HG02938 (cell line): ENCODE data around the gene WASF3.
A peak's percentile ranks its signal among the peaks of the same experiment; 100 is the strongest.

Experiments
- ATAC-seq: cut with Tn5 transposase; IDR thresholded peaks from one replicate; pipeline ENCODE4 v1.9.1; 2021; ENCODE audit warnings: mild to moderate bottlenecking, moderate library complexity; ENCODE audit not compliant: unreplicated experiment

Gene WASF3, protein sequence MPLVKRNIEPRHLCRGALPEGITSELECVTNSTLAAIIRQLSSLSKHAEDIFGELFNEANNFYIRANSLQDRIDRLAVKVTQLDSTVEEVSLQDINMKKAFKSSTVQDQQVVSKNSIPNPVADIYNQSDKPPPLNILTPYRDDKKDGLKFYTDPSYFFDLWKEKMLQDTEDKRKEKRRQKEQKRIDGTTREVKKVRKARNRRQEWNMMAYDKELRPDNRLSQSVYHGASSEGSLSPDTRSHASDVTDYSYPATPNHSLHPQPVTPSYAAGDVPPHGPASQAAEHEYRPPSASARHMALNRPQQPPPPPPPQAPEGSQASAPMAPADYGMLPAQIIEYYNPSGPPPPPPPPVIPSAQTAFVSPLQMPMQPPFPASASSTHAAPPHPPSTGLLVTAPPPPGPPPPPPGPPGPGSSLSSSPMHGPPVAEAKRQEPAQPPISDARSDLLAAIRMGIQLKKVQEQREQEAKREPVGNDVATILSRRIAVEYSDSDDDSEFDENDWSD

DNA sequence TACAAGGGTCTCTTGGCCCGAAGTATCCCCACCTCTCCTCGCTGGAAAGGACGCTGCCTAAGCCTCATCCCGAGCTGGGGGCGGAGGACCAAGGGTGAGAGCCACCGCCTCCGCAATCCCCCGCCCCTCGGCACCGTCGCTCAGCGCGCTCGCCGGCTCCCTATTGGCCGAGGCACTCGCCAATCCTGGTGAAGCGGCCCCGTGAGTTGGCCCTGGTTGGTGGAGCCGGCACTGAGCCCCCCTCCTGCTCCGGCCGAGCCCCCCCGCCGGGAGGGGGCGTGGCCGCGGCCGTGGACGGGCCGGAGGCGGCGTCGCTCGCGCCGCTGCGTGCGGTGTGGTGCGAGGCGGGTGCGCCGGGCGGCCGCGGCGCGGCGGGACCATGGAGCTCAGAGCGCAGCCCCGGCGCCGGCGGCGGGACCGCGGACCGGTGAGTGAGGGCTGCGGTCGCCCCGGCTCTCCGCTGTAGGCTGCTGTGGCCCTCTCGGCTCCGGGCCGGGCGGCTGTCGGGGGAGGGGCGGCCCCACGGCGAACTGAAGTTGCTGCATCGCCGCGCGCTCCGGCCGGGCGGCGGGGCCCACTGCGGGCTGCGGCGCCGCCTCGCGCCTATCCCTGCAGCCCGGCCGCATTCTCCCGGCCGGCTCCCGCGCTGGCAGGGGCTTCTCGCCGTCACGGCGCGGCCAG, at the start of gene WASF3:
Gene WASF3, plus strand, starts transcription at position 291 of the 681 bp plus-strand sequence. CDS start 84,588 bp downstream, outside the sequence.
- ATAC-seq: peak; percentile 92

DNA sequence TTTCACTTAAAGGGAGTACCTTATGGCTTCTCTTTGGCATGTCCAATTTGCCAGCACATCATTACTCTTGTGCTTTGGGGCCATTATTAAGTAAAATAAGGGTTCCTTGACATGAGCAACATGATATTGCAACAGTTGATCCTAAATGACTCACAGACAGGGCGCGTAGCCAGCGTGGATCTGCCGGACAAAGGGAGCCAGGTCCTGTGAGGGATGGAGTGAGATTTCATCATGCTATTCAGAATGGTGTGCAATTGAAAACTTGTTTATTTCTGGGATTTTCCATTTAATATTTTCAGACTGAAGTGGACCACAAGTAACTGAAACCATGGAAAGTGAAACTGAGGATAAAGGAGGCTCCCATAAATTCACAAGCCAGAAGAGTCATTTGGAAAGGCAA, 48.6 kb upstream of the WASF3 start:
- no peak for ATAC-seq

DNA sequence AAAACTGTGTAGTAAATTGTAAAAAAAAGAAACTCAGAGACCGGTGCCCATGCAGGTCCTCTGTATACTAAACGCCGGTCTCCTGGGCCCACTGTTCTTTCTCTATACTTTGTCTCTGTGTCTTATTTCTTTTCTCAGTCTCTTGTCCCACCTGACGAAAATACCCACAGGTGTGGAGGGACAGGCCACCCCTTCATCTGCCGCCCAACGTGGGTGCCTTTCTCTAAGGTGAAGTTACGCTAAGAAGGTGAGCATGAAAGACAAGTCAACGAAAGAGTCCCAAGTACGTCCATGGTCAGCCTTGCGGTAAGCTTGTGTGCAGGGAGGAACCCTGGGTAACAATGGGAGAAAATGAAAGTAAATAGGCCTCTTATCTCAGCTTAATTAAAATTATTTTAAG, 48.0 kb upstream of the WASF3 start:
- ATAC-seq: no peak

DNA sequence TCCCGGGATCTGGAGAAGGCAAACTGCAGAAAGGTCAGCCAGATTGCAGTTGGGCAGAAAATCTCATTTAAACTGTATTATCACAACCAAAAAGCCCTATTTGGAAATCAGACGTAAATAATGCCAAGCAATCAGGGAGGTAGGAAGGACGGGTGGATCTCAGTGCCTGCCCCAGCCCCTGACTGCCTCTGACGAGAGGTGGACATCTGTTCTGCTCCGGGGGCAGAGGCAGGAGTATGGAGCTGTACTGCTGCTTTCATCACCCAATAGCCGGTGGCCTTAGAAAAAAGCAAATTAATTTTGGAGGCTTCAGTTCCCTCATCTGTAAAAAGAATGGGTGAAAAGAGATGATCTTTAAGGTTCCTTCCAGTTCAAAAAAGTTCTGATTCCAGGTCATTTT, 43.6 kb upstream of the WASF3 start:
- no peak for ATAC-seq

DNA sequence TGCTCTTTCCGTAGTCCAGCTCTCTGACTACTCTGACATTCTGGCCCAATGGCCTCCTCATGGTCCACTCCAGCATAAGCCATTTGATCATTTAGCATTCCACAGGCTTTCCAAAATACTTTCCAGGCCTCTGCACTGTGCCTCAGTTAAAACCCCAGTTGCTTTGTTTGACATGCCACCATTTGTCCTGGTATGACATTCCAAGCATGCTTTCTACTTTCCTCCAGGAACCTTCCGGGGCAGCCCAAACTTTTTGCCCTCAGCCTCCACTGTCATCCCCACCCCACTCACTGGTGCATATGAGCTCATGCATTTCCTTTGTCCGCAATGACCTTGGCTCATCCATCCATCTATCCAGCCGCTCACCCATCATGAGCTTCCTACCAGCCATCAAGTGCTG, 41.8 kb upstream of the WASF3 start:
- ATAC-seq: no peak

DNA sequence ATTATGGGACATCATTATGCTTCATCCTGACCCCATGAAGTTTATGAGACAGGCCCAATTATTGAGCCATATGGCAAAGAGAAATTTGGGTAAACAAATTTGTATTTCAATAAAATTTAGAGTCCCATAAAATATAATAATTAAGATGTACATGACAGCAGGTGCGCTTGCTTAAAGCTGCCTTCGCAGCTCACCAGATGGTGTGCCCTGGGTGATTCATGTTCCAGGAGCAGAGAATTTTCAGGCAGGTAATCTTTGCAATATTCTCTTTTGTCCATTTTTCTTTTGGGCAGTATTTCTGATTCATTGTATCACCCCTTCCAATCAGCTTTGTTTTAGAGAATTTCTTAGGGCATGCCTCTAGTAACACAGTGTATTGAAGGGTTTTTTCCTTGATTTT, 39.5 kb upstream of the WASF3 start:
- no peak for ATAC-seq

DNA sequence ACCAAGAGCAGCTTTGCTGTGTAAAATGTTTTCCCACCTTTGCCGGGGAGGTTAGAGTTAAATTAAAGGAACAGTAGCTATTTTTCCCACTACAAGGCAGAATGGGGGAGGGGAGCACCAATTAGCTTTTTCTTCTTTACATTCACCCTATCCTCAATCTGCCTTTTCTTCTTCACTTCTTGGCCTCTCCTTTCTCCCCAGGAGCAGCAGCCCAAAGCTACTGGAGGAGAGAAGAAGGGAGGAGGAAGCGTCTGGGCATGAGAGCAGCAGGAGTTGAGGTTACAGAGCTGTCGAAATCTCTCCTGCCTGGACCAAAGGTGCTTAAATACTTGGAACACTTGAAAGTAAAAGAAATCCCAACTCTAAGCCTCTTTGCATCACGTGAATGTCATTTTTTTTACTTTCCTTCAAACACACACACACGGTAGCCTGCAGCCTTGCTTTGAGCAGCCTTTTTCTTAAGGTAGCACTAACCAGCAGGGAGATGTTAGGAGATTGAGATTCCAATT, 39.0 kb upstream of the WASF3 start:
- no peak for ATAC-seq

DNA sequence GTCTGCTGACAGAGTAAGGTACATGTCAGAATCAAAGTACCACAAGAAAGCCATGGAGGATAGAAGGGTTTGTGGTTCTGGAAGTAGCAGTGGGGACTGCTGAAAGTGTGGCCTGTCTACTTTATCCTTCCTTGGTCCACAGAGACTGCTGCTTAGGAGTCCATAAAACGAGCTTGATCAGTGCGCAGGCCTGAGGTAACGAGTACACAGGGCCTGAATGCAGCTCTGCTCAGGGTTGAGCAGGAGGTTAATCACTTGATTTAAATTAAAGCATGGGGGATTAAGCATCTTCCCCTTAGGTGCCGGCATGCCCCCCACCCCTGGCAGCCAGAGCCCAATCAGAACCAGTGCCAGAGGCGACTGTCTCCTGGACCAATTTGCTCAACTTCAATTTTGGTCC, 34.9 kb upstream of the WASF3 start:
- ATAC-seq: no peak

DNA sequence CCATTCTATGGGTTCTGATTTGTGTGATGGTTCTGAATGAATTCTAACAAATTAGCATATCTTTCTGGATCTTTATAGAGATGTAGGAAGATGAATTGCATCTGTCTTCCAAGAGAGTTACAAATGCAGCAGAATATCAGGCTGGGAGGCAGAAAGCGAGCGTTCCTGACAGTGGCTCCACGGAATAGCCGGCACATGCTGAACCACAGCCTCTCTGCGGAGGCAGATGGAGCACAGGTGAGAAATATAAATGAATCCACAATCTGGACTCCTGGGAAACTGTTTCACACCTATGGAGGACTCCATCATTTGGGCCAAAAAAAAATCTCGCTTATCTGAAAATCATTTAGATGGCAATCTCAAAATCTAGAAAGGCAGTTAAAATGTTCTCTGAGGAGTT, 34.5 kb upstream of the WASF3 start:
- no peak for ATAC-seq

DNA sequence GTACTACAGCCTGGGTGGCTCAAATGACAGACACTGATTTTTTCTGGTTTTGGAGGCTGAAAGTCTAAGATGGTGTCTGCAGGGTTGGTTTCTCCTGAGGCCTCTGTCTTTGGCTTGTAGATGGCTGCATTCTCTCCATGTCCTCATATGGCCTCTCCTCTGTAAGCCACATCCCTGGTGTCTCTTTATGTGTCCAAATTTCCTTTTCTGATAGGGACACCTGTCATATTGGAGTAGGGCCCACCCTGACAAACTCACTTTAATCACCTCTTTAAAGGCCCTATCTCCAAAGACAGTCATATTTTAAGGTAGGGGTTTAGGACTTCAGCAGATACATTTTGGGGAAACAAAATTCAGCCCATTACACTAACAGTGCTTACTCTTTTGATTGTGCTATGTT, 32.0 kb upstream of the WASF3 start:
- ATAC-seq: no peak

DNA sequence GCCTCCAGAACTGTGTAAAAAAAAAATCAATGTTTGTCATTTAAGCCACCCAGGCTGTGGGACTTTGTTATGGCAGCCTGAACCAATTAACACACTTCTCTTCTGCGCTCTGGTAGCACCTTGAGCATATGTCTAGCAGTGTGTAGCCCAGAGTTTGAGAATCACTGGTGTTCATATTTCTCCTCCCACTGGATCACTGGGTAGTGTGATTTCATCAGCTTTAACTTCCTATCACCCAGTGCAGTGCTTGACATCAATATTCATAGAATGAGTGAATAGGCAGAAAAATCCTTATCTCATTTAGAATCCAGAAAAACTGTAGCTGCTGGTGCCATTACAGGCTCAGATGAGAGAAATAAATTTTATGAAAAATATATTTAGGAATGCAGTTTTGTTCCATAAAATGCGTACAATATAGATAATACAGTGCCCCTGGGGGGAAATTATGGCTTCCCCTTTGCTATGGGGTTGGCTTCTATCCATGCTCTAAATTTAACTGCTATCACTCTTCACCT, 30.7 kb upstream of the WASF3 start:
- no peak for ATAC-seq

DNA sequence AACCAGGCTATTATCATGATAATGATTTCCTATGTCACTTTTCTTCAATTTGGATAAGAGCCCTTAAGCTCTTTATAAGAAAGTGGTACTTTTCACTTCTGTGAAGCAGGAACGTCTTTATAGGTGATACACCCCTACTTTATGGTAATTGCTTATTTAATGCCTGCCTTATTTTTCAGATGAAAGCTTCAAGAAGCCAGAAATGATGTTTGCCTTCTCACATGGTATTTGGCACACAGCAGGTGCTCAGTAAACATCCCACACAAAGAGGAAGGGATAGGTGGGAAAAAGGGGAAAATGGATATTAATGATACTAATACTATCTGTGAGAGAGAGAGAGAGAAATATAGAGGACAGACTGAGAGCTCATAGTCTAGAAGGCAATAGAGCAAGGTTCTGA, 29.0 kb upstream of the WASF3 start:
- no peak for ATAC-seq

DNA sequence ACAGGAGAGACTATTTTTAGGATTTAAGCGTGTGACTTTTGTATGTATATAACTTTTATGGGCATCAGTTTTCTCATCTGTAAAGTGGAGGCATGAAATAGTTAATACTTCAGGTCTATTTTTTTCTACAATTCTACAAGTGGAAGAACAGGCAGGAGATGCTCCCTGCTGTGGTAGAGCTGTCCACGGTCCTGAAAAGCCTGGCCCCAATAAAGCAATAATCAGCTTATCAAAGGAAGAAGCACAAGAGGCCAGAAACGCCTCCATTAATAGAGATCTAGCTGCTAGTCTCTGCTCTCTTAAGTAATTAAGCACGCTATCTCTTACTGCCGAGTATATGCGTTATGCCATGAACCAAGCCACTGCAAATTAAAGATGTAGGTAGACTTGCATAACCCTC, 28.0 kb upstream of the WASF3 start:
- no peak for ATAC-seq

DNA sequence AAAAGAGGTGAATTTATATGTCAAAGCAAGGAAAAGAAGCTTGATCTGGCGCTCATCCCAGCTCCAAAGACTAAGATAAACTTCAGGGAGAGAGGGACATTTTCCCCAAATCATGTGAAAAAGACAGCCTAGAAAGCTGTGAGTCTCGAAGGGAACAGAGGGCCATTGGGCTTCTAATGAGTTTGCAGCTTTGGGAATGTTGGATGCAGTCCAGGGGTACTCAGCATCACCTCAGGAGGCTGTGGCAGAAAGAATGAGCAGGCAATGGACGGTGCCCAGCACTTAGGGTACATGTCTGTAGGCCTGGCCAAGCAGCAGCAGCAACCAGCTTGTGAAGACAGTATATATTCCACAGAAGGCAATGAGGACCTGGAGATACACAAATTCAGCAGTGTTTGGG, 25.7 kb upstream of the WASF3 start:
- ATAC-seq: no peak

DNA sequence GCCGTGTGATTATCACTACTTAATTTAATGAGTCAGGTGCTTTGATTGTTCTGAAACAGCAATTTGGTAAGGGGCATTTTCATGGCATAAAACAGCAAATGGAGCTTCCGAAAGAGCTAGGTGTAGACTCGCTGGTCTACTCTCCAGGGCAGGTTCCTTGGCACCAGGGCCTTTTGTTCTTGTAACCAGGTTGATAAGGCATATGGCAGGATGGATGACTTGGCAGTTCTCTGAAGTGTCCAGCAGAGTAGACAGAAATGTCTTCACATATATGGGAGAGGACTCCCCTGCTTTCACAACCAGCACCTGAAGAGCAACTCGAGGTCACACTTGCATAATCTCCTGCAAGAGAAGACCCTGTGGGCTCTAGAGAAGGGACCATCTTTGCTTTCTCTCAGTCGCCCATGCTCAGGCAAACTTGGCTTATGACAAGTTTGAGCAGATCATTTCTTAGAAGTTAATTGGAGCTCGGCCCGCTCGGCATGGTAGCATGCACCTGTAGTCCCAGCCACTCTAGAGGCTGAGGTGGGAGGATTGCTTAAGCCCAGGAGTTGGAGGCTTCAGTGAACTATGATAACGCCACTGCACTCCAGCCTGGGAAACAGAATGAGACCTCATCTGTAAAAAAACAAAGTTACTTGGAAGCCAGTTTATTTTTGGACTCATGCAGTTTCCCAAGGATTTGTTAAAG, 23.3 kb upstream of the WASF3 start:
- ATAC-seq: no peak

DNA sequence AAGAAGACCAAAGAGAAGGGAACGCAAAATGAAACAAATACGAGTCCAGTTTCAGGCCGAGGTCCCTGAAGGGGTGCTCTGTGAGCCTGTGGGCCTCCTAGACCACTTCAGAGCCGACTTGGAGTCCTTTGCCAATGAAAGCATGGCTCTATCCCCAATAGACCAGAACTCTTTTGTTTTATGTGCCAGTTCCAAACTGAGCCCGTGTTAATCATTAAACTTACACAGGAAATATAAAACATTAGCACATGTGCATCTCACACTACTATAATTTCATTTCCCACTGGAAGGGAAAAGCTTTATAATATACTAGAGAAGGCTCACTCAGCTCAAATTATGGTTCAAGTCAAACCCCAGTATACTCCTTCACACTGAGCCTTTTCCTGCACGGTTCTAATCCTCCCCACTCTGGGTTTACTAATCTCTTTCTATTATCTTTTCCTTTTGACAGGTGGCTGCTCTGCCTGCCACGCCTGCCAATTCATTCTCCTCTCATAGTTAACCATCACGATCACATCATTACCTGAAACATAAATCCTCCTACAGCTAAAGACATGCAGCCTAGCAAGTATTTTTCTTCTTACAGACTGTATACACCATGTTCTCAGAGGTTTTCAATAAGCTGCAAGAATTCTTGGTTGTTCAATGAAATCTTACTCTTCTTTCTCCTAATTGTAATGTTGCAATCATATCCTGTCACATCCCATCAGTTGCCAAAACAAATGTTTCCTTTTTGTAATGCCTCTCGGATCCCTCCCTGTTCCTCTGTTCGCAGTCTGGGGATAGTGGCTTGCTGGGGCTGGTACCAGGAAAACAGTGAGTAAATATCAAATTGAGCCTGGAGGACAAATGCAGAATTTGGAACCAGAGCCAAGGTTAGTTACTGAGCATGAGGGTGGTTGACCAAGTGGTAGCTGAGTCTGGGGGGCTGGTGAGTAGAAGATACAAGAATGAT, 18.8 kb upstream of the WASF3 start:
- ATAC-seq: no peak

DNA sequence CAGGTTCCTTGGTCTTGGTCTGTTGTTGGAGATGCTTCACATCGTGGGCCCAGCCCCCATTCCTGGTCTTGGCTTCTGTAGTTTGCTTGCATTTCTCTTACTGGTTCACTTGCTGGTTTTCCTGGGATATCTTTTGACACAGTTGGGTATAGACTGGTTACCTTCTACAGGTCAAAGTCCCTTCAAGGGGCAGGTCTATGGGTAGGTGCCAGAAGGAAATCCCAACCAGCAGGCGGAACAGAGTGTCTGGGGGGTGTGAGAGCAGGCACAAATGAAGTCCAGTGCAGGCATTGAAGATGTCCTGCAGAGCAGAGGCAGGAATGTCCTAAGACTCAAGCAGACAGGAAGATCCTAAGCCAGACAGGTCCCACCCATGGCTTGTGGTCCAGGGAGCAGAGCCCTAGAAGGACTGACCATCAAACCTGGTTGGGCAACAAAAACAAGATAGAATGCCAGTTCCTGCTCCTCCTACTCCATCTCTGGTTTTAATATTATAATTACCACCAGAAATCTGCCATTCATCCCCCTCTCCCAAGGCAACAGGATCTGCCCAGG, 17.7 kb upstream of the WASF3 start:
- ATAC-seq: no peak

DNA sequence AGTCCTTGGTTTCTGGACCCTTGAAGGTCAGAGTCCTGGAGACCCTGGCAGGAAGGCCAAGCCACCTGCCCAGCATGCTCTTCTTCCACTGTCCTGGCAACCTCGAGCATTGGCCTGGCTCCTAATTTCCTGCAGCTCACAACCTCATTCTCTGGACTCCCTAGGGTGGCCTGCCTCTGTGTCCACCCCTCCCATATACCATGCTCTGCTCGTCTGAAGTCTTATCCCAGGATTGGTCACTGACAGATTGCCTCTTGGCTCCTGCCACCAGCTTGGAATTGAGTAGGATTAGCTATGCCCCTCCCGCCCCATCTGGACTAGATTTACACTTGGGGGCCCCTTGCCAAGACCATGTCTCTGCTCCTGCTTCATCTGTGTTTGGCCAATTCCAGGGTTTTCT, 17.1 kb upstream of the WASF3 start:
- no peak for ATAC-seq

DNA sequence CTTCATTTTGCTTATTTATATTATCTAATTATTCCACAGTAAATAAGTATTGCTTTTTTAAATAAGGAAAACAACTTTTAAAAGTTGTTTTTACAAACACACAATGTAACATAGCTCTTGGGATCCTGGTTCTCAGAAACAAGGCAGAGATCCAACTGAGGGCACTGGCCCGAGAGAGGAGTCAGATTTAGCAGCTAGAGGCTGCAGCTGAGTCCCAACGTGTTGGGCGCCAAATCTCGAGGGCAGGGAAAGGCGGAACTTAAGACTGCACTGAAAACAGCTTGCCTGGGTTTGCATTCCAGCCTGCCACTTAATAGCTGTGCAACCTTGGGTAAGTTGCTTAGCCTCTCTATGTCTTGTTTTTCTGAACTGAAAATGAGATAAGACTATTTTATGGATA, 16.4 kb upstream of the WASF3 start:
- no peak for ATAC-seq
